GM12878 (cell line): ENCODE data around the gene CDYL. TPM values are rescaled to one million over a fixed set of nuclear protein-coding genes. Genes with fewer than 3 reads are reported as not detected.

Source experiments
- ATAC-seq: fragments of 200-7000 bp; cut with Tn5 transposase; 3 replicates; pipeline ENCODE4 v1.9.1; 2020; ENCODE audit warnings: mild to moderate bottlenecking, moderate library complexity
- BruUV-seq: library from RNA; stranded (reverse); fragments of 400-500 nt; replicated peaks from 2 replicates; lab custom pipeline; 2021; lab: Mats Ljungman, UMichigan
- CTCF ChIA-PET: fragments of 300-600 bp; sonication (Branson Sonifier 250); formaldehyde crosslinking; extraction: SDS; loops from one replicate; lab custom pipeline; 2021; ENCODE audit warnings: inconsistent platforms; lab: Yijun Ruan, JAX
- POLR2A ChIA-PET: fragments of 350-600 bp; formaldehyde crosslinking; extraction: SDS; loops from one replicate; lab custom pipeline; 2021; ENCODE audit warnings: inconsistent platforms; lab: Charles Lee
- RAD21 ChIA-PET: fragments of 300-600 bp; sonication (Branson Sonifier 250); formaldehyde crosslinking; loops from one replicate; lab custom pipeline; 2023; ENCODE audit warnings: antibody characterized with exemption; ENCODE audit not compliant: unreplicated experiment; lab: Charles Lee
- SMC1A ChIA-PET: fragments of 300-600 bp; sonication (Branson Sonifier 250); formaldehyde crosslinking; loops from one replicate; lab custom pipeline; 2023; ENCODE audit not compliant: unreplicated experiment, uncharacterized antibody; lab: Charles Lee
- DNase-seq: peaks from one replicate; pipeline ENCODE4 v3.0.0-alpha.2; 2011; ENCODE audit warnings: low read depth, low spot score
- FAIRE-seq: peaks from 3 replicates; lab custom pipeline; 2011; peaks lifted over from hg19 to GRCh38; lab: Jason Lieb, UNC
- H2AFZ ChIP-seq: 2 replicates; pipeline ENCODE4 v1.6.0; 2011; ENCODE audit warnings: low read depth, low read length, control low read depth; ENCODE audit not compliant: control insufficient read depth
- H3K27ac ChIP-seq: 2 replicates; pipeline ENCODE4 v1.5.1; 2011; ENCODE audit warnings: control low read depth; ENCODE audit not compliant: control insufficient read depth, insufficient read depth
- H3K27me3 ChIP-seq, 2 experiments: replicated peaks in 1 of 2; 2 replicates each; pipeline versions ENCODE4 v1.6.0 to v1.6.1; 2011; ENCODE audit warnings: low read length in 1 of 2; ENCODE audit not compliant: control insufficient read depth in 2 of 2, insufficient read depth in 2 of 2
- H3K36me3 ChIP-seq, 2 experiments: 2 replicates each; pipeline ENCODE4 v1.5.1; 2011; ENCODE audit warnings: low read length in 1 of 2; ENCODE audit not compliant: control insufficient read depth in 2 of 2, insufficient read depth in 2 of 2
- H3K4me1 ChIP-seq: 2 replicates; pipeline ENCODE4 v1.6.1; 2011; ENCODE audit warnings: mild to moderate bottlenecking, low read length, moderate library complexity, mixed read lengths; ENCODE audit not compliant: control insufficient read depth, insufficient read depth
- H3K4me2 ChIP-seq: 2 replicates; pipeline ENCODE4 v1.6.0; 2011; ENCODE audit warnings: control low read depth; ENCODE audit not compliant: control insufficient read depth, insufficient read depth
- H3K4me3 ChIP-seq: fragments of 200-600 bp; sonication (generic); 2 replicates; pipeline ENCODE4 v1.5.1; 2016
- H3K79me2 ChIP-seq: 2 replicates; pipeline ENCODE4 v1.6.0; 2011; ENCODE audit warnings: low read length; ENCODE audit not compliant: control insufficient read depth, insufficient read depth
- H3K9ac ChIP-seq: 2 replicates; pipeline ENCODE4 v1.8.0; 2011; ENCODE audit warnings: low read length, control low read depth, mixed read lengths; ENCODE audit not compliant: control insufficient read depth, insufficient read depth
- H3K9me3 ChIP-seq: replicated peaks from 3 replicates; pipeline ENCODE4 v1.5.1; 2011; ENCODE audit warnings: mild to moderate bottlenecking, low read length; ENCODE audit not compliant: control insufficient read depth, insufficient read depth
- H4K20me1 ChIP-seq: 2 replicates; pipeline ENCODE4 v1.6.0; 2011; ENCODE audit not compliant: control insufficient read depth, insufficient read depth
- BHLHE40 ChIP-seq, 2 experiments: fragments of 450-650 bp in 1 of 2; IDR thresholded peaks; 2 replicates each; pipeline ENCODE4 v1.6.1; 2011 to 2017; ENCODE audit warnings: low read depth in 2 of 2, borderline replicate concordance in 1 of 2, improper control_type of control experiment in 1 of 2, low read length in 1 of 2, mild to moderate bottlenecking in 1 of 2
- CBFB ChIP-seq: IDR thresholded peaks from 2 replicates; pipeline ENCODE4 v1.6.1; 2016; ENCODE audit warnings: antibody characterized with exemption, low read depth
- HSF1 ChIP-seq: fragments of 150-350 bp; IDR thresholded peaks from 2 replicates; pipeline ENCODE4 v1.6.1; 2014; ENCODE audit warnings: mild to moderate bottlenecking, low read depth, low read length
- IKZF1 ChIP-seq: fragments of 450-650 bp; conservative IDR thresholded peaks from 2 replicates; pipeline ENCODE4 v1.6.1; 2017; ENCODE audit warnings: antibody characterized with exemption, mild to moderate bottlenecking
- JUND ChIP-seq: IDR thresholded peaks from 2 replicates; pipeline ENCODE4 v1.6.1; 2012; ENCODE audit warnings: low read depth, mild to moderate bottlenecking, low read length, improper control_type of control experiment, moderate library complexity
- MLLT1 ChIP-seq: fragments of 450-650 bp; IDR thresholded peaks from 2 replicates; pipeline ENCODE4 v1.6.1; 2016; ENCODE audit warnings: mild to moderate bottlenecking
- MYB ChIP-seq: fragments of 150-350 bp; IDR thresholded peaks from 2 replicates; pipeline ENCODE4 v1.6.1; 2014; ENCODE audit warnings: mild to moderate bottlenecking, low read depth, low read length, borderline replicate concordance
- MYC ChIP-seq: IDR thresholded peaks from 2 replicates; pipeline ENCODE4 v1.6.1; 2011; ENCODE audit warnings: mild to moderate bottlenecking, low read length, moderate library complexity, inconsistent platforms; ENCODE audit not compliant: insufficient read depth, insufficient replicate concordance, insufficient read length, severe bottlenecking
- POLR2A ChIP-seq: IDR thresholded peaks from 2 replicates; pipeline ENCODE4 v1.6.1; 2011; ENCODE audit warnings: low read depth, mild to moderate bottlenecking, low read length
- TCF3 ChIP-seq: IDR thresholded peaks from 2 replicates; pipeline ENCODE4 v1.6.1; 2012; ENCODE audit warnings: low read depth, mild to moderate bottlenecking, low read length, borderline replicate concordance; ENCODE audit not compliant: insufficient read depth
- USF2 ChIP-seq: IDR thresholded peaks from 2 replicates; pipeline ENCODE4 v1.6.1; 2011; ENCODE audit warnings: low read depth, low read length, improper control_type of control experiment, borderline replicate concordance
- ZBED1 ChIP-seq: IDR thresholded peaks from 2 replicates; pipeline ENCODE4 v1.6.1; 2016; ENCODE audit warnings: borderline replicate concordance
- ZZZ3 ChIP-seq: IDR thresholded peaks from 2 replicates; pipeline ENCODE4 v1.6.1; 2011; ENCODE audit warnings: low read depth; ENCODE audit not compliant: control insufficient read depth, insufficient read length
- WGBS: methylation state at CpG from one replicate; pipeline ENCODE4 v1.1.6; 2016; ENCODE audit warnings: low lambda C conversion rate; ENCODE audit not compliant: insufficient replicate concordance, insufficient coverage; ENCODE audit errors: missing lambda C conversion rate; 5-methylcytosine and 5-hydroxymethylcytosine counted together
- in situ Hi-C: fragments of 300-500 bp; cut with MboI; formaldehyde crosslinking; loops from 9 replicates; pipeline ENCODE4 v1.14.3; 2018; ENCODE audit warnings: mixed read lengths
- intact Hi-C: fragments of 100-400 bp; cut with micrococcal nuclease; formaldehyde crosslinking; loops from one replicate; pipeline ENCODE4 v1.14.2; 2022; ENCODE audit not compliant: unreplicated experiment
- polyA plus RNA-seq, 11 experiments: library from polyadenylated mRNA; depleted of rRNA in 4 of 11; unstranded in 6 of 11; stranded (reverse) in 5 of 11; fragments of >200 nt; fragmentation: Nextera tagmentation in 4 of 11; fragmentation: Illumina TruSeq in 1 of 11; extraction: Ambion mirVana in 4 of 11; extraction: Trizol in 1 of 11; gene quantifications; 1 replicate in 1 of 11; 2 replicates in 10 of 11; pipeline versions ENCODE4 v1.2.1 to v1.2.3, GENCODE V29; 2011 to 2016; ENCODE audit warnings: inconsistent platforms in 2 of 11, missing spikeins in 2 of 11, low read depth in 1 of 11
- total RNA-seq, 4 experiments: library from RNA; depleted of rRNA in 3 of 4; stranded (reverse); fragments of >200 nt in 3 of 4; fragmentation: Illumina TruSeq in 1 of 4; extraction: Trizol in 1 of 4; gene quantifications; 2 replicates each; pipeline versions ENCODE4 v1.2.1 to v1.2.3, GENCODE V29; 2013 to 2021

CDYL gene
- total and polyA plus RNA-seq, 10 of the 15 experiments (the other 5 are each of a cell fraction or from before 2014, with no cell fraction given) = 9.3 to 61.2 (median 28.5) TPM

DNA sequence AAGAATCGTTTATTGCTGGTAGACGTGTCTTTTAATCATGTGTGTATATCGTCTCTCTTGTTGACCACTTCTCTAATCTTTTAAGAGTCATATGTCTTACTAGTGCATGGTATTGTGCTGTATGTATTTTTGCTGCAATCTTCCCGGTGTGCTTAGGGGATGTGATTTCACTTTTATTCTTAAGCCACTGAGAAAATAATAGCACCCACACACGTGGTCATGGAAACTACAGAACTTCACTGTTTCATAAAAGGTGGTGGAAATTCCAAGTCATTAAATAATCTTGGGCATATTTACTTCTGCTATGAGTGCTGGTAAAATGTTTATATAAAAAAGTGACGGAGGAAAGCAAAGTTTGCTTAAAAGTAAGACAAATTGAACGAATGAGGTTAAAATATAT, 3.0 kb upstream of the CDYL start:
- H4K20me1 ChIP-seq = no peaks in the 10 kb centered on the region
- H2AFZ ChIP-seq = no peak overlapping the region
- no peak overlapping the region for H3K27ac ChIP-seq
- in situ Hi-C loops (loop anchor here (10.0 kb wide), 1 partner anchor 748 kb away; a partner anchor contains a TSS), intact Hi-C loops (no loop called here)
- no peaks in the 10 kb centered on the region; the same call in 1 of the 3 replicates for H3K9me3 ChIP-seq
- H3K4me2 ChIP-seq = no peak overlapping the region
- SMC1A ChIA-PET = no interaction called here
- WGBS = 1% methylated on average over 7 of the region's 7 CpGs
- FAIRE-seq (no peak), DNase-seq (no peak), ATAC-seq (no peak)
- H3K9ac ChIP-seq = no peak overlapping the region
- H3K79me2 ChIP-seq = peaks cover 12% of the 10 kb centered on the region
- CTCF ChIA-PET = no interaction called here
- TF ChIP-seq ZZZ3 (no peak), MYB (no peak), BHLHE40 (IDR thresholded peaks at IDR 0.05; ENCODE audit: borderline replicate concordance in 1 of 2, low read depth in 2 of 2, low read length in 1 of 2) (no peak), POLR2A (no peak), JUND (no peak), HSF1 (no peak), IKZF1 (no peak), CBFB (no peak), TCF3 (no peak), ZBED1 (no peak), MLLT1 (no peak), MYC (no peak), USF2 (no peak)
- H3K27me3 ChIP-seq = peaks cover 3% of the 10 kb centered on the region in 2 experiments; a peak in 2 of 4 replicates
- RAD21 ChIA-PET = no interaction called here
- no peak overlapping the region for H3K4me3 ChIP-seq
- no peaks in the 10 kb centered on the region for H3K36me3 ChIP-seq
- peaks cover 7% of the 10 kb centered on the region; the same call in 1 of the 2 replicates for H3K4me1 ChIP-seq
- BruUV-seq = no TSS peak
- POLR2A ChIA-PET = no interaction called here
